NCI-H2171 treated with DMSO at 0.1 percent for 48 hours (cell line): Measurements from ENCODE around the gene ZNF143.
A peak's percentile ranks its signal among the peaks of the same experiment; 100 is the strongest.
"Not testable (repeated sequence)": the region's sequence is repeated elsewhere in the genome, so short reads cannot be mapped to it uniquely, and the experiment has no call there.

ENCODE experiments used
- DNase-seq: peaks from one replicate; lab custom pipeline; 2025; lab: John Stamatoyannopoulos, UW

Gene ZNF143

DNA sequence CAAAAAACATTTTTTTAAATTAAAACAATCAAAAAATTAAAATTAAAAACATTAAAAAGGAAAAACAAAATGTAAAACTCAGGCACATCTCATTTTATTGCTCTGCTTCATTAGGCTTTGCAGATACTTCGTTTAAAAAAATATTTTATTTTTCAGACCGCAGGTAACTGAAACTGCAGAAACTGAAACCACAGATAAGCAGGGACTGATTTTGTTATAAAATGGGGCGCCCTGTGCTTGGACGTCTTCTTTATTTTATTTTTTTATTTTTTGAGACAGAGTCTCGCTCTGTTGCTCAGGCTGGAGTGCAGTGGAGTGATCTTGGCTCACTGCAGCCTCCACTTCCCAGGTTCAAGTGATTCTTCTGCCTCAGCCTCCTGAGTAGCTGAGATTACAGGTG, 88.4 kb downstream of the ZNF143 start:
- DNase-seq, result not testable (repeated sequence)

DNA sequence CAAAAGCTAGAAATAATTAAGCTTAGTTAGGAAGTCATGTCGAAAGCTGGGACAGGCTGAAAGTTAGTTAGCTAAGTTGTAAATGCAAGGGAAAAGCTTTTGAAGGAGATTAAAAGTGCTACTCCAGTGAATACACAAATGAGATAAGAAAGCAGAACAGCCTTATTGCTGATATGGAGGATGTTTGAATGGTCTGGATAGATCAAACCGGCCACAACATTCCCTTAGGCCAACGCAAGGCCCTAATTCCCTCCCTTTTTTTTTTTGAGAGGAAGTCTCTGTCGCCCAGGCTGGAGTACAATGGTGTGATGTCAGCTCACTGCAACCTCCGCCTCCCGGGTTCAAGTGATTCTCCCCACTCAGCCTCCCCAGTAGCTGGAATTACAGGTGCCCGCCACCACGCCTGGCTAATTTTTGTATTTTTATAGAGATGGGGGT, 89.4 kb downstream of the ZNF143 start:
- no peak for DNase-seq

DNA sequence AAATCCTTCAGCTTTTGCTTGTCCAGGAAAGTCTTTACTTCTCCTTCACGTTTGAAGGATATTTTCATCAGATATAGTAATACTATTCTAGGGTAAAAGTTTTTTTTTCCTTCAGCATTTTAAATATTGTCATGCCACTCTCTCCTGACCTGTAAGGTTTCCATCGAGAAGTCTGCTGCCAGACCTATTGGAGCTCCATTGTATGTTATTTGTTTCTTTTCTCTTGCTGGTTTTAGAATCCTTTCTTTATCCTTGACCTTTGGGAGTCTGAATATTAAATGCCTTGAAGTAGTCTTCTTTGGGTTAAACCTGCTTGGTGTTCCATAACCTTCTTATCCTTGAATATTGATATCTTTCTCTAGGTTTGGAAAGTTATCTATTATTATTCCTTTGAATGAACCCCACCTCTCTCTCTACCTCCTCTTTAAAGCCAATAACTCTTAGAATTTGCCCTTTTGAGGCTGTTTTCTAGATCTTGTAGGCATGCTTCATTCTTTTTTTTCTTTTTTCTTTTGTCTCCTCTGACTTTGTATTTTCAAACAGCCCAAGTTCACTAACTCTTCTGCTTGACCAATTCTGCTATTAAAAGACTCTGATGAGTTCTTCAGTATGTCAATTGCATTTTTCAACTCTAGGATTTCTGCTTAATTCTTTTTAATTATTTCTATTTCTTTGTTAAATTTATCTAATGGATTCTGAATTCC, 100.6 kb downstream of the ZNF143 start:
- no peak for DNase-seq

DNA sequence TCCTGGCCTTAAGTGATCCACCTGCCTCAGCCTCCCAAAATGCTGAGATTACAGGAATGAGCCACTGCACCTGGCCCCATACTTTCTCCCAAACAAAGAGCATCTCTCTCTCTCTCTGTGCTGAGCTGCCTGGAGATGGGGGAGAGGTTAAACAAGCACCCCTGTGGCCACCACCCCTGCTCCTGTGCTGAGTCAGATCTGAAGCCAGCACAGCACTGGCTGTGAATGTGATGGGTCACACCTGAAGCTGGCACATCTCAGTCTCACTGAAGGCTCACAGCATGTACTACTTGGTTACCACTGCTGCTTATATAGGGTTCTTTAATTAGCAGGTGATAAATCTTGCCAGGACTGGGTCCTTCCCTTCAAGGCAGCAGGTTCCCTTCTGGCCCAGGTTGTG, 101.9 kb downstream of the ZNF143 start:
- no peak for DNase-seq

DNA sequence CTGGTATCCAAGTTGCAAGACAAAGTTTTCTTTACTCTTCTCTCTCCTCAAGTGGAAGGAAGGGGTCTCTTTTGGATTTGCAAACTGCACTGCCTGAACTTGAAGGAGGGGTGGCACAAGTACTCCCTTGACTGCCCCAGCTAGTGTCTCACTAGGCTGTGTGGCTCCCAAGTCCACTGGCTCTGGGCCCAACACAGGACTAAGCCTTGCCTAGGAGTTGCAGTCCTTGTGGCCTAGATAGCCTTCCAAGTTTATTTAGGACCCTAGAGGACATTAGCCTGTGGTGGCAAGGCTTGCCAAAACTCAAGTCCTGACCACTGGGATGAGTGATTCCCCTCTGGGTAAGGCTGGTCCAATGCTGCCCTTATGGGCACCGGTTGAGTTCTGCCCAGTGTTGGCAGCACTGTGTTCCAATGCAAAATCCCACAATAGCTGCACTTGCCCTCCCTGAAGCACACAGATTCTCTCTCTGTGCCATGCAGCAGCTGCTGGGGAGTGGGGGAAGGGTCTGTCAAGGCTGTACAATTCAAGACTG, 102.5 kb downstream of the ZNF143 start:
- no peak for DNase-seq

DNA sequence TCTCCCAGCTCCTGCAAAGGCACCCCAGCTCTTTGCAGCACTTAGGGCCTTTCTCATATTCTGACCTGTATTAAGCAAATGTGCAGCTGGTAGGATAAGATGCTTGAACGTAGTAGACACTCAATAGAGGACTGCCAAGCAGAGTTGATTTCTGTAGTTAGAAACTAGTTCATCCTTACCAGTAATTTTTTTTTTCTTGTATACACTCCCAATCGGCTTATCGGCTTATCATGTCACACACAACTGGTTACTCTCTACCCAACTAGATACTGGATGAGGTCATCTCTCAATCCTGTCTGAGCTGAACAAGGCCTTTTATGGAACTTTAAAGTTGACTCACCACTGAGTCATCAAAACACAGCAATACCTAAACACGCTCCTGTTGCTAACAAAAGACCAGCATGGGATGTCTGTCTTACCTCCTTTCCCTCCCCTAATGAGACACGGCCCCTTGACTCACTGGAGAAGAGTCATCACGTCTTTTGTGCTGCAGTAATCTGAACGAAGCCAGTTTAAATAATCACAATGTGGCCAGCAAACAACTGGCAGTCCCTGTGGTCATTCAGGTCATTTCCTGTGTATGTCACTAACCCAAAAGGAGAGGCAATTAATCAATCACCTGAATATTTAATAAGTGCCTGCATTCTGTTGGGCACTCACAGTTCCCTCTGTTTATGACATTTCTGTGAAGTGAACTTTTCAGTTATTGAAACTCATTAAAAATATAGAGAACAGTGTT, 105.2 kb downstream of the ZNF143 start:
- DNase-seq, result no peak

DNA sequence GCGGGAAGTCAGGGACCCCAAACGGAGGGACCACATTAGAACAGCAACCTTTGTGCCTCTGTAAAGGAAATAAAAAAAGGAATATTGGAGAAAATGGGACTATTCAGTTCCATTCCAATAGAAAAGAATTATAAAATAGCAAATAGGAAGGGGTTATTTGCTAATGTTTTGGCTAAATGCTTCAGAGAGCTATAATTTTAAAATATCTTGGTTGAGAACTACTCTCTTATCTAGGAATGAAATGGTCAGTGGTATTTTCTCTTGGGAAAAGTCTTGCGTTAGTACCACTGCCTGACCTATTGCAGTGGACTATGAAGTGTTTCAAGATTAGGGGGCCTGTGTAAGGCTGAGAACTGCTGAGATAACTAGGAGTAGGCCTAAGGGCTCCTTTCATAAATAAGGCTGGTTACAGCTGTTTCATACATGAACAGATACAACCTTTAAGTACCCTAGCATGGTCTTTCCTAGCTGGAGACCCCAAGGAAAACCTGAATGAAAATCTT, 105.8 kb downstream of the ZNF143 start:
- DNase-seq, result no peak

DNA sequence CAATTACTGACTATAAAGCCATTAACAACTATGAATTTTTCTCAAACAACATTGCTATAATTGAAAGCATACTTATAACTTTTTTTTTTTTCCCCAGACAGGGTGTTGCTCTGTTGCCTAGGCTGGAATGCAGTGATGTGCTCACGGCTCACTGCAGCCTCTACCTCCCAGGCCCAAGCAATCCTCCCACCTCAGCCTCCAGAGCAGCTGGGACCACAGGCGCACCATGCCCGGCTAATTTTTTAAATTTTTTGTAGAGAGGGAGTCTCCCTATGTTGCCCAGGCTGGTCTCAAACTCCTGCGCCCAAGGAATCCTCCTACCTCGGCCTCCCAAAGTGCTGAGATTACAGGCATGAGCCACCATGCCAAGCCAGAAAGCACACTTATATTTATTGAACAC, 106.6 kb downstream of the ZNF143 start:
- no peak for DNase-seq

DNA sequence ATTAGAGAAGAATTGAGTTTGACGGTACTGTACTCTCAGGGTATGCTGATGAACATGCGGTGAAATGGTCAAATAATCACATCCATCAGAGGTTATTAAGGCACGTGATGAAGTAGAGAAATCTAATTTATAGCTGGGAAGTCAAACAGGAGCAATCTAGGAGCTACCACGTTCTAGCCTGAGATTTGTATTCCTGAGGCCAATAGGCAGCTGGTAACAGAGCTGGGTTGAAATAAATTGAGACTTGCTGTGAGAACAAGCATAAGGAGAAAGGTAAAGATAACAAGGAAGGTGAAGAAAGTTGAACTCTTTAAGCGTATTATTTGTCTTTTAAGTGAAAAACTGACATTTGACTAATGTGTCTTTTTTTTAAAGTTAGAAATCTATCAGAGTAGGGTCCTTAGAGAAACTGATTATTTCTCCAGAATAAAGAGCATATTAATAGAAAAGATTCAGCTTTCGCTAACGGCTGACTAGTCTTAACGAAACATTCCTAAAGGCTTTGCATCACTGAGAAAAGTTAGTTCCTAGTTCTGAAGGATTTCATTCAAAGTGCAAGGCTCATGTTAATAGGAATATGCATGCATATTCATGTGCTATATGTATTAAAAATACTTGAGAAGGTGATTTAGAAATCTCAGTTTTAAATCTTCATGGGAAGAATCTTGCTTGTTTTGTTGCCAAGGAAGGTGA, 107.5 kb downstream of the ZNF143 start:
- no peak for DNase-seq

DNA sequence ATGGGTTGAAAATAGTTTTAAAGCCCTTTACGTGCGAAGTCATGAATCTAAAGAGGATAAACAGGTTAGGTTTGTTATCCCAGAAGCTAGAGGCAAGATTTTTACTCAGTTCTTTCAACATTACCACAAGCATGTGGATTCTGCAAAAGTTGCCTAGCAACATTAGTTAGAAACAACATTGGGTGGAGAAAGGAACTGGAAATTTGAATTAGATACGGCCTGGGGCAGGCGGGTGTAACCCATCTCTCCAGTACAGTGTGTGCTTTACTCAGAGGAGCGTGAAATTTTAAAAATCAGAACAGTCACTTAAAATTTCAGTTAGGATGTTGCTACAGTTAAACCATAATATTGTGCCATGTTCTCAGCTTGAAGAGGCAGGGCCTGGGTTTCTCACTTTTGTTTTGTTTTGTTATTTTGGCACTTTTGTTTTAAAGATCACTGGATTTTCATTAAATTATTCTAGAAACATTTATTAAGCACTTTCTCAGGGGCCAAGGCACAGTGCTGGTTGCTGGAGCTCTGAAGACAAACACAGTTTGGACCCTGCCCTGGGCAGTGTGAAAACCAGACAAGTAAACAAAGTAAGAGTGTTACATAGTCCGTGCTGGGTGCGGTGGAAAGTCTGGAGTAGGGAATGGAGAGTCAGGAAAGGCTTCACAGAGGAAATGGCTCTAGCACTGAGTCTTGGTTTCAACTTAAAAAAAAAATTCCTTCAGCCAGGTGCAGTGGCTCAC, 108.2 kb downstream of the ZNF143 start:
- no peak for DNase-seq

DNA sequence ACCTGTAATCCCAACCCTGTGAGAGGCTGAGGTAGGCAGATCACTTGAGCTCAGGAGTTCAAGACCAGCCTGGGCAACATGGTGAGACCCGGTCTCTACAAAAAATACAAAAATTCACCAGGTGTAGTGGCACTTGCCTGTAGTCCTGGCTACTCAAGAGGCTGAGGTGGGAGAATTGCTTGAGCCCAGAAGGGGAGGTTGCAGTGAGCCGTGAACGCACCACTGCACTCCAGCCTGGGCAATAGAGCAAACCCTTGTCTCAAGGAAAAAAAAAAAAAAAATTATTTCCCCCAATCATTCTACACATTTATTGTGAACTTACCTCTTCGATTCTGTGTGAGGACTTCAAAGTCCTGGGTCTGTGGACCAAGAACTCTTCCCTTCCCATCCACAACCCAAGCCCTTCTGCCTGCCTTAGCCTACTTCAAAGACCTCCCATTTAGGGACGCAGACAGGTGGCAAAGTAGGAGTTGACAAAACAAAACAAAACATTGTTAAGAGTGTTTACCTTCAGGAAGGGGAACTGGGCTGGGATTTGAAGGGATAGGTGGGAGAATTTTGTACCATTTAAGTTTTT, 108.9 kb downstream of the ZNF143 start:
- DNase-seq, result no peak

DNA sequence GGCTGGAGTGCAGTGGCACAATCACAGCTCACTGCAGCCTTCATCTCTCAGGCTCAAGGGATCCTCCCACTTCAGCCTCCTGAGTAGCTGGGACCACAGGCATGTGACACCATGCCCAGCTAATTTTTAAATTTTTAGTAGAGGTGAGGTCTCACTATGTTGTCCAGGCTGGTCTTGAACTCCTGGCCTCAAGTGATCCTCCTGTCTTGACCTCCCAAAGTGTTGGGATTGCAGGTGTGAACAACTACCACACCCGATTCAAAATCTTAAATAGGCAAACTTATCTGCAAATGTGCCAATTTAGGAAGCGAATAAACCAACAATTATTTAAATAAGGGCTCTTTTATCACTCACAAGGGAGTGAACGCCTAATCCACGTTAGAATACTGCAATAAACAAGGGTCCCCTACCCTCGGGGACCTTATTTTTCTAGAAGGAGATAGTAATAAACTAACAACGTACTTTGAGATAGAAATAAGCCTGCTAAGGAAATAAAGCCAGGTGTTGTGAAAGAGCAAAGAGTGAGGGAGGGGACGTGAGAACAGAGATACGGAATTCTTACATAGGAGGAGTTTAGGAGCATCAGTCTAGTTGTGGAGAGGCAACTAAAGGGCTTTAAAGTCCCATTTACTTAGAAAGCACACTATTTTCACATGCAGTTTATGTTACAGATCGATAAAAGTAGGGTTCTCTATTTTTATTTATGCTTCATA, 109.7 kb downstream of the ZNF143 start:
- no peak for DNase-seq

DNA sequence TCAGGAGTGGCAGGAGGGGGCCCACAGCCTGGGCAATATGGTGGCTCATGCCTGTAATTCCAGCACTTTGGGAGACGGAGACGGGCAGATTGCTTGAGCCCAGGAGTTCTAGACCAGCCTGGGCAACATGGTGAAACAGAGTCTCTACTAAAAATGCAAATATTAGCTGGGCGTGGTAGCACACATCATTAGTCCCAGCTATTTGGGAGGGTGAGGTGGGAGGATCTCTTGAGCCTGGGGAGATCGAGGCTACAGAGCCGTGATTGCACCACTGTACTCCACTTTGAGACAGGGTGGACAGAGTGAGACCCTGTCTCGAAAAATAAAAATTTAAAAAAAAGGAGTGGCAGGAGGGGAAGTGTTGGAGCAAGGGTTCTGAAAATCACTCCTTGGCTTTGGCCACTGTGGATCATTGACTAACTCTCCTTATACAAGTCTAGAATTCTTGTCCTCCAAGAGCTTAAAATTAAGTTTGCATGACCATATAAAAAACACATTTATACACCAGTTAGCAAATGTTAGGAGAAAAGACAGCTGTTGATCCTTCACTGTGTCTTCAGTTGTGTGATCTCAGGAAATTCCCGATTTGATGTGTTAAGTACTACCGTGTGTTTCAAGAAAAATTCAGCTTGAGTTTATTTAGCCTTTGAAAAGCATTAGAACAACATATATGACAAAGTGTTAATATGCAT, 110.4 kb downstream of the ZNF143 start:
- no peak for DNase-seq

DNA sequence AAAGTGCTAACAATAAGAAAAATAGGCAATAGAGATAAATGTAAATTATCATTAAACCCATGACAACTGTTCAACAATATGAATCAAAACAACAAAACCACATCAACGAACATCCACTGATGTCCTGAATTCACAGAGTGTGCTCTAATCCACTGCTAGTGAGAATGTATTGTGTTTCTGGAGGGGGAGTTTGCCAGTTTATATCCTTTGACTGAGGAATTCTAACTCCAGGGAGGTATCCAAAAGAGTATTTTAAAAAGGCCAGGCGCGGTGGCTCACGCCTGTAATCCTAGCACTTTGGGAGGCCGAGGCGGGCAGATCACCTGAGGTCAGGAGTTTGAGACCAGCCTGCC, 110.9 kb downstream of the ZNF143 start:
- no peak for DNase-seq

DNA sequence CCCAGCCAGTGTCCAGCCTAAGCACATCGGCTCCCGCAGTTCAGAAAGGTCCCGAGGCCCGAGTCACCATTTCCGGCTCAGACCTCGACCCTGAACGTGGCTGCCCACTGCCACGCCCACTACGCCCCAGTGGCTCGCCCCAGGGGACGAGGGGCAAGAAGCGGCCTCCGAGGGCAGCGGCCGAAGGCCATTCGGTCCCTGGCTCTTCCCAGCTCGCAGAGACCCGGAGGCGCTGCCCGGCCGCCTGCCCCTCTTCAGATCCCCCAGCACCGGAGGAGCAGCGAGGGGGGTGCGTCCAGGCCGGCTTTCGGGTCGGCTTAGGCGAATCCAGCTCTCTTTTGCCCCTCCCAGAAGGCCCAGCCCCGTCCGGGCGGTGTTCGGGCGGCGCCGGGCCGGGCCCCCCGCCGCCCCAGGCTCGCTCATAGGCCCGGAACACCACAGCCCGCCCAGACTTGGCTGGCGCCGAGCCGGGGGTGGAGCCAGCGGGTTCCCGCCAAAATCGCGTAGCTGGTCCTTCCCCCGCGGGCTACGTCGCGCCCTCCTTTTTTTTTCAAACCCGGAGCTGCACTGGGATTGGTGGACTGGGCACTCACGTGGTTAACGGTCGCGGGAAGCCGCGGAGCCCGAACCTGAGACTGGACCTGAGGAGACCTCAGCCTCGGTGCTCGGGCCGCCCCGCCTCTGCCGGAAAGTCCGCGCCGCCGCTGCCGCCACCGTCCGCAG, 112.4 kb downstream of the ZNF143 start, which contains the start of gene WEE1:
Gene WEE1 (plus strand): TSS at position 619 of the 723 bp plus-strand sequence. CDS start 264 bp downstream, outside the sequence.
- DNase-seq, result peak; percentile 86

DNA sequence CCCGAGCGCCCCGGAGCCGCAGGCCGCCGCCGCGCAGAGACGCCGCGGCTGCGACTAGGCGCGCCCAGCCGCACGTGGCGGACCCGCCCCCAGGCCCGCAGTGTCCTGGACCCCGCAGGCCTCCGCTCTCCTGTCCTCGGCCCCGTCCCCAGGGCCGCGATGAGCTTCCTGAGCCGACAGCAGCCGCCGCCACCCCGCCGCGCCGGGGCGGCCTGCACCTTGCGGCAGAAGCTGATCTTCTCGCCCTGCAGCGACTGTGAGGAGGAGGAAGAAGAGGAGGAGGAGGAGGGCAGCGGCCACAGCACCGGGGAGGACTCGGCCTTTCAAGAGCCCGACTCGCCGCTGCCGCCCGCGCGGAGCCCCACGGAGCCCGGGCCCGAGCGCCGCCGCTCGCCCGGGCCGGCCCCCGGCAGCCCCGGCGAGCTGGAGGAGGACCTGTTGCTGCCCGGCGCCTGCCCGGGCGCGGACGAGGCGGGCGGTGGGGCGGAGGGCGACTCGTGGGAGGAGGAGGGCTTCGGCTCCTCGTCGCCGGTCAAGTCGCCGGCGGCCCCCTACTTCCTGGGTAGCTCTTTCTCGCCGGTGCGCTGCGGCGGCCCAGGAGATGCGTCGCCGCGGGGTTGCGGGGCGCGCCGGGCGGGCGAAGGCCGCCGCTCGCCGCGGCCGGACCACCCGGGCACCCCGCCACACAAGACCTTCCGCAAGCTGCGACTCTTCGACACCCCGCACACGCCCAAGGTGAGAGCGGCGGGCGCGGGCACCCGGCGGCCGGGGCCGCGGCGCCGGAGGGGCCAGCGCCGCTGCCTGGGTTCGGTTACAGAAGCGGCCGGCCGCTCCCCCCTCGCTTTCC, 113.2 kb downstream of the ZNF143 start:
- no peak for DNase-seq

DNA sequence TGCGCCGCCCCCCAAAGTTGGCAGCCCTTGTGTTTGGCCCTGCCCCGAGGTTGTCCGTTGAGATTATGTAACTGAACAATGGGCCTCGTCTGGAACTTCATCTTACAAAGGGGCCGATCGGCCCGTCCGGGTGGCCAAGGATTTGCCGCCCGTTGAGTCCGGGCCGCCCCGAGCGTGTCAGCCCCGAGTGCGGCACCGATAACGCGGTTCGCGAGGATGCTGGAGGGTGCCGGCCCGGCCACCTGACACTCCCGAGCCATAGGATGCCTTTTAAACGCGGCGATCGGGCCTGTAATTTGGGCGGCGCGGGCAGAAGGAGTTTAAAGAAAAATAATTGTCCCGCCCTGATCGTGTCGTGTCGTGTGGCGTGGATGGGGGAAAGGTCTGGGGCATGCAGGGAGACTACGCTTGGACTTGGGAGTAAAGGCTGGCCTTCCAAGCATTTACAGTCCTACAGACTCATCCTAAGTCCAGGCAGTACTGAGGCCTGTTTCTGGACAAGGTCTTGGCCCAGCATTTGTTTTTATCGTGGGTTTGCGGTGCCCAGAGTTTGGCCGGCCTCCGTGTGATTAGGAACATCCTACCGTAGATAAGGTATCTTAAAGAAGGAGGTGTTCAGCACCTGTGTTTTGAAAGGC, 113.9 kb downstream of the ZNF143 start:
- no peak for DNase-seq
